T-helper 17 cell (primary cell): Measurements from ENCODE around the gene TMED1. TPM values are rescaled to one million over a fixed set of nuclear protein-coding genes. Genes with fewer than 3 reads are reported as not detected.
"Not testable (repeated sequence)": the region's sequence is repeated elsewhere in the genome, so short reads cannot be mapped to it uniquely, and the experiment has no call there.

Source experiments
- ATAC-seq: fragments of 150-1000 bp; cut with Tn5 transposase; 2 replicates; pipeline ENCODE4 v1.10.0; 2021; ENCODE audit warnings: mild to moderate bottlenecking, moderate library complexity
- DNase-seq, 3 donors: peaks; one replicate each; pipeline versions ENCODE4 v3.0.0 to v3.0.0-alpha.2; 2020 to 2021
- H3K9me3 ChIP-seq: one replicate; pipeline ENCODE4 v1.7.0; 2013; ENCODE audit warnings: low read length, mild to moderate bottlenecking; ENCODE audit not compliant: control insufficient read depth, poor library complexity, severe bottlenecking
- H3K27ac Mint-ChIP-seq: one replicate; pipeline ENCODE4 v1.8.0; 2022; ENCODE audit warnings: mild to moderate bottlenecking, moderate library complexity, mixed read lengths
- H3K27me3 Mint-ChIP-seq: one replicate; pipeline ENCODE4 v1.8.0; 2022; ENCODE audit warnings: mixed read lengths
- H3K36me3 Mint-ChIP-seq: one replicate; pipeline ENCODE4 v1.8.0; 2022; ENCODE audit warnings: low read depth, mixed read lengths
- H3K4me1 Mint-ChIP-seq: one replicate; pipeline ENCODE4 v1.8.0; 2022; ENCODE audit warnings: mild to moderate bottlenecking, mixed read lengths
- H3K4me3 Mint-ChIP-seq: one replicate; pipeline ENCODE4 v1.8.0; 2022; ENCODE audit warnings: mild to moderate bottlenecking, moderate library complexity, mixed read lengths
- total RNA-seq, 4 donors: library from RNA in 2 of 4; stranded (reverse) in 2 of 4; gene quantifications; one replicate each; pipeline ENCODE4 v1.2.3 and lab custom pipeline; 2022 to 2026

The TMED1 gene
- total RNA-seq, 2 donors from 2014 or later = 8.7 to 10.5 TPM

GRCh38 chr19:10870955-10871603 lies 35.1 kb upstream of the TMED1 start, which contains the start of gene CARM1:
TSS of gene CARM1 (plus strand) at chr19:10871553. CDS start at chr19:10871703, 150 bp downstream.
- DNase-seq = peak; percentile 98 to 100 (median 99)
- peaks cover 20% of the 10 kb centered on the region for H3K4me1 Mint-ChIP-seq
- no peaks in the 10 kb centered on the region for H3K36me3 Mint-ChIP-seq
- peak; percentile 88 for ATAC-seq
- no peaks in the 10 kb centered on the region for H3K9me3 ChIP-seq
- peak within 1 kb of the TSS; percentile 86 for H3K27ac Mint-ChIP-seq
- H3K27me3 Mint-ChIP-seq = no peaks in the 10 kb centered on the region
- H3K4me3 Mint-ChIP-seq = peak within 1 kb of the TSS; percentile 92

GRCh38 chr19:10870501-10870954 lies 34.5 kb upstream of the TMED1 start:
- Mint-ChIP-seq H3K27ac (peak overlapping the region; percentile 86), H3K4me3 (peak overlapping the region; percentile 81), H3K4me1 (peaks cover 20% of the 10 kb centered on the region), H3K27me3 (no peaks in the 10 kb centered on the region), H3K36me3 (no peaks in the 10 kb centered on the region)
- ATAC-seq = no peak
- H3K9me3 ChIP-seq = no peaks in the 10 kb centered on the region
- no peak for DNase-seq

DNA sequence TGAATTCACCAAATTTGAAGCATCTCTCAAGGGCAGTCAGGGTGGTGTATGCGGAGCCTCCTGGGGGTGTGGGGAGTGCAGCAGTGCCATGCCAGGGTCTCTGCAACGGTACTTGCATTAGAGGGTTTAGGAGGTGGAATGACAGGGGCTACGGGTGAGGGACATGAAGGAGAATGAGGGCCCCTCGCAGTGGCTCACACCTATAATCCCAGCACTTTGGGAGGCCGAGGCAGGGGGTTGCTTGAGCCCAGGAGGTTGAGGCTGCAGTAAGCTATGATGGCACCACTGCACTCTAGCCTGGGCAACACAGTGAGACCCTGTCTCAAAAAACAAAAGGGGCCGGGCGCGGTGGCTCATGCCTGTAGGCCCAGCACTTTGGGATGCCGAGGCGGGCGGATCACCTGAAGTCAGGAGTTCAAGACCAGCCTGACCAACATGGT lies 33.9 kb upstream of the TMED1 start:
- Mint-ChIP-seq H3K4me3 (peak overlapping the region; percentile 81), H3K27ac (peak overlapping the region; percentile 86), H3K4me1 (peaks cover 16% of the 10 kb centered on the region)
- H3K36me3 Mint-ChIP-seq, H3K9me3 ChIP-seq, ATAC-seq, DNase-seq, H3K27me3 Mint-ChIP-seq: not testable (repeated sequence)

DNA sequence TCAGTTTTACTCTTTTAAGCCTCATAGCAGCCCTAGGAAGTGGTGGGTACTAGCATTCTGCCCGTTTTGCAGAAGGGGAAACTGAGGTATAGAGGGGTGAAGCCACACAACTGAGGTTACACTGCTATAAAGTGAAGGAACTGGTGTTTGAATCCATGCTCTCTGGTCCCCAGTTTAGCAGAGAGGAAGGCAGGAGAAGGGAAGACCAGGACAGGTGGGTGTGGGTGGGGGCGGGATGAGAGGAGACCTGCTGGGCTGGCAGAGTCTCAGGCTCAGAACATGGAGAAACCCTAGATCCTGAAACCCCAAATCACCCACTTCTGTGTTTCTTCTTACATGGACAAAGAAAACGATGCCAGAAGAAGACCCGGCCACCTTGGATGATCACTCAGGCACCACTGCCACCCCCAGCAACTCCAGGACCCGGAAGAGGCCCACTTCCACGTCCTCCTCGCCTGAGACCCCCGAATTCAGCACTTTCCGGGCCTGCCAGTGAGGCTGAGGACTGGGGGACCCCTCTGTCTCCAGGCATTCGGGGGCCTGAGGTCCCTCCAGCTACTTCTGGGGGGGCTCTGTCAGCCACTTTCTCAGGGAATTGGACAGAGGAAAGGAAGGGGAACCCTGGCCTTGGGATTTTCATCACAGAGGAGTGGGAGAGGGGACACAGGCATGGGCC lies 33.0 kb upstream of the TMED1 start:
- Mint-ChIP-seq H3K4me3 (no peak overlapping the region), H3K27ac (peak overlapping the region; percentile 86), H3K27me3 (no peaks in the 10 kb centered on the region), H3K36me3 (peaks cover 4% of the 10 kb centered on the region), H3K4me1 (peaks cover 21% of the 10 kb centered on the region)
- no peaks in the 10 kb centered on the region for H3K9me3 ChIP-seq
- ATAC-seq (no peak), DNase-seq (no peak)

- ATAC-seq (no peak), DNase-seq (no peak)
- no peaks in the 10 kb centered on the region for H3K9me3 ChIP-seq
- H3K27ac Mint-ChIP-seq = no peak overlapping the region
- H3K27me3 Mint-ChIP-seq = no peaks in the 10 kb centered on the region
- peaks cover 4% of the 10 kb centered on the region for H3K36me3 Mint-ChIP-seq
- H3K4me1 Mint-ChIP-seq = peaks cover 15% of the 10 kb centered on the region
- no peak overlapping the region for H3K4me3 Mint-ChIP-seq
These were observed 30.5 kb upstream of the TMED1 start for GRCh38 chr19:10866495-10866894.

GRCh38 chr19:10864538-10864899 lies 28.5 kb upstream of the TMED1 start:
- H3K27me3 Mint-ChIP-seq = no peaks in the 10 kb centered on the region
- peak overlapping the region; percentile 65 for H3K4me3 Mint-ChIP-seq
- H3K27ac Mint-ChIP-seq = peak overlapping the region; percentile 67

DNA sequence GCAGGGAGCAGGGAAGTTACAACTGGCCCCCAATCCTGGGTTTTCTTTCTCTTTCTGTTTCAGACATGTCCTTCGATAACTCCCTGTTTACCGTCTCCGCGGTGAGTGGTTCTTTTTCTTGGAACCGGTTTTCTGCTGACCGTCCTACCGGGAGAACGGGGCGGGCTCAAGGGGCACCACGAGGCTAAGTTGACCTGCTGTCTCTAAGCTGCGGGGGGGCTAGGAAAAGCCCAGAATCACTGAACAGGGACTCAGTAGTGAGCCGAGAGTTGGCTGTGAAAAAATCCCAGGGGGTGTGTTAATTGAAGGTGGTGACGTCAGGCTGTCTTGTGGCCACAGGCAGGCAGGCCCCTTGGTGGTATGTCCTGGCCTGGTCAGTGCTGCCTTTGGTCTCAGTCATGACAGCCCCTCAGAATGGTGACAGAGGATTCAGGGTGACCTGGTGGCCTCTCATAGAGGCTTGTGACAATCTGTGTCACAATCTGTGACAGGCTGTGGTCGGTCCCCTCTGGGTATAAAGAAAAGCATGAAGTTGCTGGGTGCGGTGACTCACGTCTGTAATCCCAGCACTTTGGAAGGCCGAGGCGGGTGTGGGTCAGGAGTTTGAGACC lies 27.2 kb upstream of the TMED1 start:
- ATAC-seq = no peak
- Mint-ChIP-seq H3K4me1 (peaks cover 12% of the 10 kb centered on the region), H3K27me3 (no peaks in the 10 kb centered on the region), H3K27ac (peak overlapping the region; percentile 76), H3K36me3 (peaks cover 4% of the 10 kb centered on the region), H3K4me3 (no peak overlapping the region)
- DNase-seq = no peak
- H3K9me3 ChIP-seq = no peaks in the 10 kb centered on the region

More at GRCh38 chr19:10864538-10864899, 28.5 kb upstream of the TMED1 start:
- ATAC-seq (peak; percentile 90), DNase-seq (peak; percentile 66 to 71 (median 68))
- no peaks in the 10 kb centered on the region for H3K9me3 ChIP-seq
- H3K36me3 Mint-ChIP-seq = peaks cover 4% of the 10 kb centered on the region
- H3K4me1 Mint-ChIP-seq = peaks cover 12% of the 10 kb centered on the region

DNA sequence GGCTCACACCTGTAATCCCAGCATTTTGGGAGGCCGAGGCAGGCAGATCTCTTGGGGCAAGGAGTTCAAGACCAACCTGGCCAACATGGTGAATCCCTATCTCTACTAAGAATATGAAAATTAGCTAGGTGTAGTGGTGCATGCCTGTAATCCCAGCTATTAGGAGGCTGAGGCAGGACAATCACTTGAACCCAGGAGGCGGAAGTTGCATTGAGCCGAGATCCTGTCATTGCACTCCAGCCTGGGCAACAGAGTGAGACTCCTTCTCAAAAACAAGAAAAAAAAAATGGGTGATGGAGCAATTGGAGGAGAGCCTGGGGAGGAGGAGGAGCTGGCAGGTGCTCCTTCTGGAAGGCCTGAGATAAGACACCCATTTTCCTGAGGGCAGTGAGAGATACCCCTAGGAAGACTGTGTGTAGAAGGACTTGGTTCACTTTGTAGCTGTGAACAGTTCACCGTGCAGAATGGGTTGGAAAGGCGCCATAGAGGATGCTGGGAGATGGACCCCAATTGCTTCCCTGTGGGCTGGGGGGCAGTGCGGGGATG lies 26.6 kb upstream of the TMED1 start:
- Mint-ChIP-seq H3K4me3 (peak overlapping the region; percentile 58), H3K27ac (peak overlapping the region; percentile 76), H3K4me1 (peaks cover 12% of the 10 kb centered on the region), H3K36me3 (peaks cover 4% of the 10 kb centered on the region), H3K27me3 (no peaks in the 10 kb centered on the region)
- no peak for DNase-seq
- no peaks in the 10 kb centered on the region for H3K9me3 ChIP-seq
- no peak for ATAC-seq

DNA sequence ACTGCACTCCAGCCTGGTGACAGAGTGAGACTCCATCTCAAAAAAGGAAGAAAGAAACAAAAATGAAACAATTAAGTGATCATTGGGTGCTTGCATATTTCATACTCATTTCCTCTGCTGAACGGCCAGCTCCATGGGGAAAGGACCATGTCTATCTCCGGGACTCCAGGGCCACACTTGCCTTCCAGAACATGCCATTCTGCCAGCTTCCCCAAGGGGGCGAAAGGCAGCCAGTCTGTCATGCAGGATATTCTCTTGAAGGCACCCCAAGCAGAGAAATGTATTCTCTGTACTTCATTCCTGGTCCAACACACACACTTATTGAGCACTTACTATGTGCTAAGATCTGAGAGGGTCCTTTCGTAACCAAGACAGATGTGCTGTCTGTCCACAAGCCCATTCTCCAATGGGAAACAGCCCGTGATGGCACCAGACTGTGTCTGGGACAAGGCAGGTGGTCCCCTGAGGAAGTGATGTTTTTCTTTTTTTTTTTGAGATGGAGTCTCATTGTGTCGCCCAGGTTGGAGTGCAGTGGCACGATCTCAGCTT lies 25.2 kb upstream of the TMED1 start:
- Mint-ChIP-seq H3K36me3 (peaks cover 4% of the 10 kb centered on the region), H3K27me3 (no peaks in the 10 kb centered on the region), H3K4me3 (no peak overlapping the region), H3K4me1 (peaks cover 12% of the 10 kb centered on the region), H3K27ac (peak overlapping the region; percentile 29)
- H3K9me3 ChIP-seq = no peaks in the 10 kb centered on the region
- DNase-seq (no peak), ATAC-seq (peak; percentile 63)

DNA sequence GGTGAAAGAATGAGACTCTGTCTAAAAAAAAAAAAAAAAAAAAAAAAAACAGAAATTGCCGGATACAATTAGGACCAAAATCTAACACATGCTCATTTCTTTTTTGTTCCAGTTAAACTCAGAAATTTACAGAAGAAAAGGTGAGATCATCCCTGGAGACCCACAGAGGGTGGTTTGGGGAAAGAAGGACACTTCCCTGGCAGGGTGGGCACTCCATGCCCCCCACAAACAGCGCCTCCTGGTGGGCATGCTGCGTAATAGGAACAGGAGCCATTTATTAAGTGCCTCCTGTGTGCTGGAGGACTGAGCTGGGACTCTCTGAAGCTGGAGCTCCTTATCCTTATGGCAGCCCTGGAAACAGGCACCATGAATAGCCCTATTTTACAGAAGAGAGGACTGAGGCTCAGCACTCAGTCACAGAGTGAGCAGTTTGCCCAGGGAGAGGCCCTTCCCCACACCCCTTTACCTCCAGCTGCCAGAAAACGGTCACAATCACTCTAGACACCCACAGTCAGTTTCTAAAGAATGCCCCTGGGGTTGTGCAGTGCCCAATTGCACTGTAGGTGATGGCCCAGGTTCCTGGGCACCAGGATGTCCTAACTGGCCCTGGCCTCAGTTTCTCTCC lies 22.3 kb upstream of the TMED1 start:
- no peaks in the 10 kb centered on the region for H3K9me3 ChIP-seq
- Mint-ChIP-seq H3K4me1 (peaks cover 3% of the 10 kb centered on the region), H3K4me3 (no peak overlapping the region), H3K36me3 (no peaks in the 10 kb centered on the region), H3K27ac (no peak overlapping the region), H3K27me3 (no peaks in the 10 kb centered on the region)
- ATAC-seq = peak; percentile 44
- peak in 1 of 3 donors; percentile 28 for DNase-seq

- H3K27ac Mint-ChIP-seq, H3K9me3 ChIP-seq, ATAC-seq, H3K27me3 Mint-ChIP-seq, DNase-seq, H3K4me3 Mint-ChIP-seq, H3K36me3 Mint-ChIP-seq, H3K4me1 Mint-ChIP-seq: not testable (repeated sequence)
These were observed 20.9 kb upstream of the TMED1 start for GRCh38 chr19:10856899-10857298.

DNA sequence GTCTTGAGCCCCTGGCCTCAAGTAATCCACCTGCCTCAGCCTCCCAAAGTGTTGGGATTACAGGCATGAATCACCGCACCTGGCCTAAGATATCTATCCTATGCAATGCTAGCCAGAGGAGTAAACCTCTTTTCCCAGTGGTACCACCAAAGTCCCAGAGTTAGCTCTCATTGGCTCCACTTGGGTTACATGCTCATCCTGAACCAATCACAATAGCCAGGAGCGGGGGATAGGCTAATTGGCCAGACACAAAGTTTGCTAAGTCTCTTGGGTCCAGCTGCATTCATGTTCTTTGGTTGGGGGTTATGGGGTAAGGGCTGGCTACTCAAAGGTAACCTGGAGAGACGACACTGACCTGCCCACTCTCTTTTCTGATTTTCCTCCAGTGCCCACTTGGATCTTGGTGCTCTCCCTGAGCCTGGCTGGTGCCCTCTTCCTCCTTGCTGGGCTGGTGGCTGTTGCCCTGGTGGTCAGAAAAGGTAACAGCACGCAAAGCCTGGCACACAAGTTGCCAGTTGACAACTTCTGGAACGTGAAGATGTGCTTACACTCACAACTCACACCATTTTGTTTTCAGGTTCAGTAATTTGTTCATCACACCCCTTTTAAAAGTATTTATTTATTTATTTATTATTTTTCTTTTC lies 20.0 kb upstream of the TMED1 start:
- Mint-ChIP-seq H3K27me3 (no peaks in the 10 kb centered on the region), H3K27ac (no peak overlapping the region), H3K4me1 (peaks cover under 1% of the 10 kb centered on the region), H3K36me3 (no peaks in the 10 kb centered on the region), H3K4me3 (no peak overlapping the region)
- ATAC-seq (no peak), DNase-seq (no peak)
- no peaks in the 10 kb centered on the region for H3K9me3 ChIP-seq
